ENCODE results near the gene MTHFD1L.

MTHFD1L gene

DNA sequence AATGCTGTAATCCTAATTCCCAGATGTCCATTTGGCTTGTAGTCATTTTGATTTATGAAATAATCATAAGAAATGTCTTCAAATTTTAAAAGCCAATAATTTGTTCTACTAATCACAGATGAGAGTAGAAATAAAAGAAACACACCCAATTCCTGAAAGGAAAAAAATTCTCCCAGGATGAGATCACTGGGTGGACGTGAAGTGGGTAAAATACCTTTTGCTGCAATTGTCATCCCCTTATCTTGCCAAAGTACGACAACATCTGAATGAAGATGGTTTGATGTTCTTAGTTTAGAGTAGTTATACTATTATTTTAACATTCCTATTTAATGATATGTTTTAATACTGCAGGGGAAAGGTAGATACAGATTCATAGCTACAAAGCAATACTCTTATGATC, 33.7 kb downstream of the MTHFD1L start:
- no peak for DNase-seq

GRCh38 chr6:150900049-150900448, 34.5 kb downstream of the MTHFD1L start:
- DNase-seq = no peak

DNA sequence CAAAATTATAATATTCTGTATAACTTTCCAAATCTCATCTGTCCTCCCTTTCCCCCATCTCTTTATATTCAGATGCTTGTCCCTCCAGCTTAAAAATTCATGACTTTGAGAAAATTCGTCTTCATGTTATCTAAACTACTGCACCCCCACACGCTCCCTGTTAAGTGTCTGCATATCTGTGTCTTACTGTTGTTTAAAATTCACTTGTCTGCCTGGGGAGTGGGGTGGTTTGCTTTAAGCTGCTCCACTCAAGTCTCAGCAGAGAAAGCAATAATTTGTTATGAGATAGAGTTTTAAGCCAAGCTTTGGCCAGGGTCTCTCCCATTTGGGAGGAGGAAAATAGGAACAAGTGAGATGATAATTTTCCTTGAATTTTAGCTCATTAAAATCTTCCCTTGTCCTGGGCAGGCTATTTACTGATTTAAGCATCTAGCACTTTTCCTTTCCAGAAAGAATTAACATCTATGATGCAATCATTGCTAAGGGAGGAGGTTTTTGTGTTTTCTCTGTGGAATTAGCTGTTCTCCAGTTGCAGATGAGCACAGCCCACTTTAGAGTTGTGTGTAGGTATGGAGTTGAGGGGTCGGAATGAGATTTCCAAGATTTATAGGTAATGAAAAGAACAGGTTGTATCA, 36.8 kb downstream of the MTHFD1L start:
- no peak for DNase-seq

- no peak for DNase-seq
Measured at GRCh38 chr6:150905769-150906168, 40.3 kb downstream of the MTHFD1L start.

DNA sequence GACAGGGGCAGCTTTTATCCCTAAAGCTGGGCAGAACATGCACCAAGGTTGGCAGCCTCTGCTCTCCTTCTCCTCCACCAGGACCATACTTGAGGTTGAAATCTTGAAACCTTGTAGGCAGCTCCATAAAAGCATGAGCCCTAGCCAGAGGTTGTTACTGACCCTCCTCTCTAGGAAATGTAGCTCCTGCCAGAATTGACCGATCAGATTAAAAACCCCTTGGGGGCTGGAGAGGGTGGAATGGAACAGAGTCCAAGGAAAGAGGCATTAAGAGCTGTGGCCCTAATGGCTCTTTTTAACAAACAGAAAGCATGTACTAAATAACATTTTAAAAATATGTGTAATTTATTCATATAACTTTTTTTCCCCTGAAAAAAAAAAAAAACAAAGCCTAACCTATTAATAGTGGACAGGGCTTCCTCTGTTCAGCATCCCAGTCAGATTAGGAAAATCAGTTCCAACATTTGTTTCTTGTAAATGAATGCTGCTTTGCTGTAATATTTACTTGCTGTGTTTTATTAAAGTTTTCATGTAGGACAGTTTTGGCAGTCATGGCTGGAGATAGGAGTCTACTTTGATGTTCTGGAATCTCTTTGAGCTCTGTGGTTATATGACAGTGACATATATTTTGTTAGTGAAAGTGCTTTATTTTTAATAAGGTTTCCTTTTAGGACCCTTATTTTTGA, 41.3 kb downstream of the MTHFD1L start:
- DNase-seq = no peak

- DNase-seq = no peak
Measured at GRCh38 chr6:150907383-150907782, 41.9 kb downstream of the MTHFD1L start.

- DNase-seq = no peak
Measured at GRCh38 chr6:150908901-150909300, 43.4 kb downstream of the MTHFD1L start.

GRCh38 chr6:150910561-150910960, 45.1 kb downstream of the MTHFD1L start:
- DNase-seq = no peak

DNA sequence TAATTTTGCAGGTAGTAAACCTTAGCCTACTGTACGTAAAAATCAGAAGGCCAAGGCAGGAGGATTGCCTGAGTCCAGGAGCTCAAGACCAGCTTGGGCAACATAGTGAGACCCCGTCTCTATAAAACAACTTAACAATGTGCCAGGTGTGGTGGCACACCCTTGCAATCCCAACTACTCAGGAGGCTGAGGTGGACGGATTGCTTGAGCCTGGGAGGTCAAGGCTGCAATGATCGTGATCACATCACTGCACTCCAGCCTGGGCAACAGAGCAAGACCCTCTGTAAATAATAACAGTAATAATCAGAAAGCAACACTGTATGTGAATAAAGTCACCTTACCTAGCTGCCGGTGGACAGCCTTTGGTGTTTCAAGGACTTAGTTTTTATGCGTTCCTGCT, 48.9 kb downstream of the MTHFD1L start:
- DNase-seq = no peak

GRCh38 chr6:150915131-150915879, 49.8 kb downstream of the MTHFD1L start:
- DNase-seq = no peak

DNA sequence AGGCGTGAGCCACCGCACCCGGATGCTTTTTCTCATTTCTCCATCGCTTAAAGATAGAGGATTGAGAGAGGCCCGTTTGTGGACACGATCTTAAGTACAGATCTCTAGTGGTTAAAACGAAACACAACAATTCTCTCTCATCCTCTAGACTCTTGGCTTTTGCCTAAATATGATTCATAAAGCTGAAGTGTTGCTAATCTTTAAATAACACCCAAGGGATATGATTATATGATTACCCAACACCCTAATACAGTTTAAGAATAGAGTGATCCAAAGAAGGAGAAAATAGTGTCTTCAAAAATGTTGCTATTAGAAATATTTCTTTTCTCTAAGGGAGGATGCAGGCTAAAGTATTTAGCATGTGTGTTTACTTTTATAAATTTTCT, 50.4 kb downstream of the MTHFD1L start:
- DNase-seq = no peak

- no peak for DNase-seq
Measured at GRCh38 chr6:150919938-150920337, 54.4 kb downstream of the MTHFD1L start.

DNA sequence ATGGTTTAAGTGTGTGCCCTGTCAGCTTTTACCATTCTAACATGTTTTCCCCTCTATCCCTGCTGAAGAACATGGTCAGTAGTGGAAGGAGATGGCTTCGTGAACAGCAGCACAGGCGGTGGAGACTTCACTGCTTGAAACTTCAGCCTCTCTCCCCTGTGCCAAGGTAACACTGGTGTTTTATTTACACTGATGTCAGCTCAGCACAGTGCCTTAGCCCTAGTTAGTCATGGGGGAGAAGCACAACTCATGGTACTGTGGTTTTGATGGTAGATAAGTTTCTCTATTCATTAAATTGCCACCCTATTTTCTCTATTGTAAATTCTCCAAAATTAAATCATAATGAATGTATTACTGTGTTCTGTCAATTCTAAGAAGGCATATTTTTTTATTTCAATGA, 56.6 kb downstream of the MTHFD1L start:
- DNase-seq = no peak

- no peak for DNase-seq
Measured at GRCh38 chr6:150924808-150925589, 59.5 kb downstream of the MTHFD1L start.

GRCh38 chr6:150925590-150925928, 60.1 kb downstream of the MTHFD1L start:
- no peak for DNase-seq

DNA sequence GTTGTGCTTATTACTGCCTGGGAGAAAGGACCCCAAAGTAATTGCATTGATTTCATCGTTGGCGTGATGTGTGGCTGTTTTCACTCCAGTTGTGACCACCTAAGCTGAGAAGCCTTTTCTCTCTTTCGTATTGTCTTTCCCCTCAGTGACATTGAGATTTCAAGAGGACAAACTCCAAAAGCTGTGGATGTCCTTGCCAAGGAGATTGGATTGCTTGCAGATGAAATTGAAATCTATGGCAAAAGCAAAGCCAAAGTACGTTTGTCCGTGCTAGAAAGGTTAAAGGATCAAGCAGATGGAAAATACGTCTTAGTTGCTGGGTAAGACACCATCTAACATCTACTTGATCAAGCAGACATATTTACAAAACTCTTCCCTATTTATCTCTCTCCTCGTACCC, 60.5 kb downstream of the MTHFD1L start:
- no peak for DNase-seq

- no peak for DNase-seq
Measured at GRCh38 chr6:150928882-150929281, 63.4 kb downstream of the MTHFD1L start.

DNA sequence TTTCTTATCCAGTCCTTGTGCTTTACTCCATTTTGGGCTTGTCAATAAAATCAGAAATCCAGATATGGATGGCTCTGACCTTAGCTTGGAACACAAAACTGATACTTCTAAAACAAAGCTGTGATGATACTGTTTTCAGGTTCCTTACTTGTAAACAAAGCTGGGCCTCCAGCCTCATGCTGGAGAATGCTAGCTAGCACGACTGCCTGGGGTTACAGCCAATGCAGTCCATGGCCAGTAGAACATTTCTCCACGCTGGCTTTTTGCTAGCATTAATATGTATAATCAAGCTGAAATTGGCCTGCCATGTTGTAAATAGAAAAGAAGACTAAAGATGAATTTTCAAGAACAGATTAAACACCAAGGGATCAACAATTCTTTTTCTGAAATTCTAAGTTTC, 63.9 kb downstream of the MTHFD1L start:
- no peak for DNase-seq

DNA sequence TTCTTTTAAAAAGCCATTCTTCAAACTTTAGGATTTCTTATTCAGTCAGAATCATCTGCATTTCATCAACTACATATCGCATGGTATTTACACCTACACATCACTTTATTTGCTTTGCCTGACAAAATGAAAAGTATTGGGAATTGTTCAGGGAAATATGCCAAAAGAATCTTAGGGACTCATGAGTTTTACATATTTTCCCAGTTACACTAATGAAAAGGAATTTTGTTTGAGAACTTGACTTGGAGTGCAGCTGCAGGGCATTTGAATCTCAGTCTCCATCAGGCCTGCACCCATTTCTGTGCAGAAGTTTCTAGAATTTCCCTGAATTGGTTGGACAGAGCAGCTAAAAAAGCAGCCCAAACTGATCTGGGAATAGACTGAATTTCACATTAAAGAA, 65.3 kb downstream of the MTHFD1L start:
- no peak for DNase-seq

DNA sequence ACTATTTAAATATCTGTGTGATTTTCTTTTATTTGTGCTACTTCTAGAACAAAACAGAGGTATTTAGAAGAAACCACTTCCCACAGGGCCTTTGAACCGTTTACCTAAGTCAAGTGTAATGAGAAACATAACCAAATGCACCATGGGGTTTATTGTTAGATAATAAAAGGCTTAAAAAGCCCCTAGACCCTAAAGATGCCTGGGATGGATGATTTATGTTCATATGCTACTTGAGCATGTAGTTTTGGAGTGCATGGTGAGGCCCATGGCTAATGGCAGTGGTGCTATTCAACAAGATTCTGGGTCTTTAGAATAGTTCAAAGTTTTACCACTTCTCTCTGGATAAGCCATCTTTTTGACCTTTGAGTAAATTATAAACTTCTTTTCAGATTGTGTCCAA, 65.9 kb downstream of the MTHFD1L start:
- DNase-seq = no peak

DNA sequence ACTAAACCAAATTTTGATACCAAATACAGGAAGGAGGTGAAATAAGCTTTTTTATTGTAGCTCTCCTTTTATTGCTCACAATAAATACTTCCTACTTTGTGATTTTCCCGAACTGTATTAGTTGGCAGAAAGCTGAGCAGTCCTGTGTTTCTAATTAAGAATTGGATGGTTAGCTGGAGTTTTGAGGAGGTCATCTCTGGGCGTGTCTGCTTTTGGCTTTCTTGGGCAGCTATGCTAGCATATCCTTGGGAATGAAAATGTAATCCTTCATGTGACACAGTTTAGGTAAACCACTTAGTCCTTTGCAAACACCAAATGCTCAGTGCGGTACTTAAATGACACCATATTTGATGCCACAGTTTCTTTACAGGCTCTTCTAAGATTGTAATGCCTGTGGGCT, 67.5 kb downstream of the MTHFD1L start:
- DNase-seq = no peak

- DNase-seq = no peak
Measured at GRCh38 chr6:150934380-150934779, 68.9 kb downstream of the MTHFD1L start.

GRCh38 chr6:150936021-150936555, 70.6 kb downstream of the MTHFD1L start:
- DNase-seq = no peak

Measured in activated T-cell treated with anti-CD3 and anti-CD28 coated beads, Interleukin-2, amount 50 U/mL, for 1 hour (primary cell).